GM06990 (cell line): ENCODE results near the gene LRFN4.

Source experiments
- DNase-seq: peaks from one replicate; pipeline ENCODE4 v3.0.0-alpha.2; 2011; ENCODE audit not compliant: insufficient read length; ENCODE audit errors: extremely low read depth
- H3K27me3 ChIP-seq: replicated peaks from 2 replicates; pipeline ENCODE4 v1.6.0; 2011; ENCODE audit warnings: low read length; ENCODE audit not compliant: control insufficient read depth, insufficient read depth
- H3K36me3 ChIP-seq: 2 replicates; pipeline ENCODE4 v1.5.1; 2011; ENCODE audit warnings: low read length; ENCODE audit not compliant: control insufficient read depth, insufficient read depth
- H3K4me3 ChIP-seq: replicated peaks from 2 replicates; pipeline ENCODE4 v1.5.1; 2011; ENCODE audit warnings: low read depth, mild to moderate bottlenecking, control low read depth, low read length
- CTCF ChIP-seq: IDR thresholded peaks from 2 replicates; pipeline ENCODE4 v1.5.1; 2011; ENCODE audit warnings: low read length, control low read depth, mild to moderate bottlenecking, inconsistent platforms; ENCODE audit not compliant: insufficient read depth, poor library complexity, severe bottlenecking

LRFN4 gene

DNA sequence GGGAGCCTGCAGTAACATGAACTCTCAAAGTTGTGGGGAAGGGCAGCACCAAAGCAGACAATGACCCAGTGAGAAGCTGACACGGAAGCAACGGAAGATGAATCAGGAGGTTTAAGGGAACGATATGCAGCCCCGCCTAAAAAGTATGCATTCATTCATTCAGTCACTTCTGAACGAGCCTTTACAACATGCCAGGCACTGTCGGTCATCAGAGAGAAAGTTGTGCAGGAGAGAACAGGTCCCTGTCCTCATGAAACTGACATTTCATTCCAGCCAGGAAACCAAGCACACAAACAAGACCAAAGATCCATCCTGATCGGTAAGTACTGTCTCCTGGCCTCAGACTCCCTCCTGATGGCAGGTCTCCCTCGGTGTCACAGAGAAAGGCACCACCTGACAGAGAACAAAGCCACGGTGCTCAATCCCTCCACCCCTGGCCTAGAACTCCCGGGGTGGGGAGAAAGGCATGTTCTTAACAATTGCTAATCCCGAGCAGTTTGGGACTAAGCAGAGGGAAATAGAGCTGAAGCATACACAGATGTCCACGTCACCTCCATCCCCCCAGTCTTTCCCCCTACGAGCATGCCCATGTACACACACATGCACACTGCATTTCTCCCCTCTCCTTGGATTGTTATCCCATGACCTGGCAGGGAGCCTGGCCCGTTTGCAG is 49.3 kb downstream of the LRFN4 start:
- DNase-seq = no peak
- Histone ChIP-seq H3K27me3 (no peaks in the 10 kb centered on the region; the same call in none of the 2 replicates), H3K4me3 (no peak overlapping the region), H3K36me3 (no peaks in the 10 kb centered on the region)
- no peak for TF ChIP-seq CTCF

- Histone ChIP-seq H3K36me3 (no peaks in the 10 kb centered on the region), H3K4me3 (no peak overlapping the region), H3K27me3 (no peaks in the 10 kb centered on the region; the same call in none of the 2 replicates)
- no peak for DNase-seq
- TF ChIP-seq CTCF = no peak
These were observed 51.1 kb downstream of the LRFN4 start for GRCh38 chr11:66907751-66908630.

GRCh38 chr11:66909181-66909580 is 52.3 kb downstream of the LRFN4 start:
- no peak for TF ChIP-seq CTCF
- Histone ChIP-seq H3K36me3 (no peaks in the 10 kb centered on the region), H3K4me3 (no peak overlapping the region), H3K27me3 (no peaks in the 10 kb centered on the region; the same call in none of the 2 replicates)
- no peak for DNase-seq

DNA sequence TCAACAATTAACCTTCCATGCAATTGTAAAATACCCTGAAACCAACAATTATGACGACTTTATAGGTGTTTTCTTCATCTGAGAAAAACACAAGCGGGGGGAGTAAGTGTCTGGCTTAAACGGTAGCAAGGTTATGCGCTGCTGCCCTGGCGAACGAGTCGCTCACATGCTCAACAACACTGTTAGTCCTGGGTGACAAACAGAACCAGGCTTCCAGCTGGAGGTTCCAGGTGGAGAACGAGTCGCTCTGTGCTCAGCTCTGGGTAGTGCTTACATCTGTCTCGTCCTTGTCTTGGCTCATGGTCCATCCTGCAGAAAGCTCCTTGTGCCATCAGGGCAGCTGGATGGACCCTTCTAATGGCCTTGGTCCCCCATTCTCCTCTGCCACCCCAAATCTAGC is 53.2 kb downstream of the LRFN4 start:
- no peak for TF ChIP-seq CTCF
- no peaks in the 10 kb centered on the region; the same call in none of the 2 replicates for H3K27me3 ChIP-seq
- H3K4me3 ChIP-seq = no peak overlapping the region
- no peak for DNase-seq
- H3K36me3 ChIP-seq = no peaks in the 10 kb centered on the region
